Measurements from ENCODE around the gene MATN3.

DNA sequence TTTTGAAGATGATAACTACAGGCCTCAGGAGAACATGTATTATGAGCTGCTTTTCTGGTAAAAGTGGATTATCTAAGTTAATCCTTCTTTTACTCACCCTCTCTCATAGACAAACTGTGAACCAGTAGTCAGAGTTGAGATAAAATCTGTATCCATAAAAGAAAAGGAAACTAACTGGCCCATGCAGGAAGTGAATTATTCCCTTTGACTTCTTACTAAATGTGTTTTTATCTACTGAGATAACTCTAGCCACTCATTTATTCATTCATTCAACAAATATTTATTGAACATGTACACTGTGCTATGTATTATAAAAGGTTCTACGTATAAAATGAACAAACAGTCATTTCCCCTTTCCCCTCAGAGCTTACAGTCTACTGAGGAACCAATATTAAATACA is 32.5 kb downstream of the MATN3 start:
- TF ChIP-seq, protein P1, sequence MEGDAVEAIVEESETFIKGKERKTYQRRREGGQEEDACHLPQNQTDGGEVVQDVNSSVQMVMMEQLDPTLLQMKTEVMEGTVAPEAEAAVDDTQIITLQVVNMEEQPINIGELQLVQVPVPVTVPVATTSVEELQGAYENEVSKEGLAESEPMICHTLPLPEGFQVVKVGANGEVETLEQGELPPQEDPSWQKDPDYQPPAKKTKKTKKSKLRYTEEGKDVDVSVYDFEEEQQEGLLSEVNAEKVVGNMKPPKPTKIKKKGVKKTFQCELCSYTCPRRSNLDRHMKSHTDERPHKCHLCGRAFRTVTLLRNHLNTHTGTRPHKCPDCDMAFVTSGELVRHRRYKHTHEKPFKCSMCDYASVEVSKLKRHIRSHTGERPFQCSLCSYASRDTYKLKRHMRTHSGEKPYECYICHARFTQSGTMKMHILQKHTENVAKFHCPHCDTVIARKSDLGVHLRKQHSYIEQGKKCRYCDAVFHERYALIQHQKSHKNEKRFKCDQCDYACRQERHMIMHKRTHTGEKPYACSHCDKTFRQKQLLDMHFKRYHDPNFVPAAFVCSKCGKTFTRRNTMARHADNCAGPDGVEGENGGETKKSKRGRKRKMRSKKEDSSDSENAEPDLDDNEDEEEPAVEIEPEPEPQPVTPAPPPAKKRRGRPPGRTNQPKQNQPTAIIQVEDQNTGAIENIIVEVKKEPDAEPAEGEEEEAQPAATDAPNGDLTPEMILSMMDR (IDR thresholded peaks at IDR 0.05) = no peak
- no peak for TF ChIP-seq POLR2A (IDR thresholded peaks at IDR 0.05)
